Measurements from ENCODE around the gene CIP2A.

- TF ChIP-seq EZH2 (IDR thresholded peaks at IDR 0.05; ENCODE audit: borderline replicate concordance, low read length) = no peak
- no peak for TF ChIP-seq CTCF (conservative IDR thresholded peaks at IDR 0.05 in 1 of 2, IDR thresholded peaks at IDR 0.05 in 1 of 2; ENCODE audit: extremely low read depth in 1 of 2, insufficient read depth in 1 of 2, low read depth in 1 of 2, low read length in 2 of 2)
Observed at GRCh38 chr3:108511055-108511454, 78.2 kb downstream of the CIP2A start.

Data from mammary epithelial cell (primary cell).